Astrocyte (in vitro differentiated cells and primary cell): Measurements from ENCODE around the gene MIB2. TPM values are rescaled to one million over a fixed set of nuclear protein-coding genes. Genes with fewer than 3 reads are reported as not detected.

Experiments used
- DNase-seq: peaks from one replicate; pipeline ENCODE4 v3.0.0-alpha.2; 2010; ENCODE audit warnings: low read depth
- FAIRE-seq: peaks from 2 replicates; lab custom pipeline; 2011; peaks lifted over from hg19 to GRCh38; lab: Jason Lieb, UNC
- H2AFZ ChIP-seq: 2 replicates; pipeline ENCODE4 v1.6.0; 2012; ENCODE audit warnings: low read depth, low read length, inconsistent platforms
- H3K27ac ChIP-seq: 2 replicates; pipeline ENCODE4 v1.5.1; 2011; ENCODE audit warnings: low read depth, low read length, inconsistent platforms
- H3K27me3 ChIP-seq: 2 replicates; pipeline ENCODE4 v1.6.0; 2011; ENCODE audit warnings: low read length, inconsistent platforms; ENCODE audit not compliant: insufficient read depth
- H3K36me3 ChIP-seq: 2 replicates; pipeline ENCODE4 v1.5.1; 2011; ENCODE audit warnings: low read length, inconsistent platforms; ENCODE audit not compliant: insufficient read depth
- H3K4me1 ChIP-seq: 2 replicates; pipeline ENCODE4 v1.5.1; 2011; ENCODE audit warnings: low read length, inconsistent platforms; ENCODE audit not compliant: insufficient read depth
- H3K4me2 ChIP-seq: 2 replicates; pipeline ENCODE4 v1.6.0; 2012; ENCODE audit warnings: low read length, inconsistent platforms
- H3K4me3 ChIP-seq: 2 replicates; pipeline ENCODE4 v1.5.1; 2011; ENCODE audit warnings: low read depth, mild to moderate bottlenecking, low read length, inconsistent platforms; ENCODE audit not compliant: insufficient read depth
- H3K79me2 ChIP-seq: 2 replicates; pipeline ENCODE4 v1.6.0; 2012; ENCODE audit warnings: mild to moderate bottlenecking, low read length, inconsistent platforms; ENCODE audit not compliant: insufficient read depth
- H3K9ac ChIP-seq: 2 replicates; pipeline ENCODE4 v1.6.0; 2012; ENCODE audit warnings: mild to moderate bottlenecking, low read length, inconsistent platforms
- H3K9me3 ChIP-seq: 2 replicates; pipeline ENCODE4 v1.5.1; 2012; ENCODE audit warnings: low read depth, mild to moderate bottlenecking, low read length, inconsistent platforms; ENCODE audit not compliant: insufficient read depth
- H4K20me1 ChIP-seq: 2 replicates; pipeline ENCODE4 v1.6.0; 2012; ENCODE audit warnings: low read length, inconsistent platforms; ENCODE audit not compliant: insufficient read depth
- H3K27ac Mint-ChIP-seq: one replicate; pipeline ENCODE4 v1.8.0; 2021; ENCODE audit warnings: mild to moderate bottlenecking, mixed read lengths; ENCODE audit not compliant: unreplicated experiment
- H3K27me3 Mint-ChIP-seq: one replicate; pipeline ENCODE4 v1.8.0; 2021; ENCODE audit warnings: low read depth, mixed read lengths; ENCODE audit not compliant: unreplicated experiment
- H3K36me3 Mint-ChIP-seq: one replicate; pipeline ENCODE4 v1.8.0; 2021; ENCODE audit warnings: low read depth, mixed read lengths; ENCODE audit not compliant: unreplicated experiment
- H3K4me1 Mint-ChIP-seq: one replicate; pipeline ENCODE4 v1.8.0; 2021; ENCODE audit warnings: low read depth, mixed read lengths; ENCODE audit not compliant: unreplicated experiment
- H3K4me3 Mint-ChIP-seq: one replicate; pipeline ENCODE4 v1.8.0; 2021; ENCODE audit warnings: mild to moderate bottlenecking, moderate library complexity, mixed read lengths; ENCODE audit not compliant: unreplicated experiment
- H3K9me3 Mint-ChIP-seq: one replicate; pipeline ENCODE4 v1.8.0; 2021; ENCODE audit warnings: mild to moderate bottlenecking, mixed read lengths; ENCODE audit not compliant: unreplicated experiment
- EZH2 ChIP-seq: IDR thresholded peaks from 2 replicates; pipeline ENCODE4 v1.6.1; 2012; ENCODE audit warnings: mild to moderate bottlenecking, low read length, inconsistent platforms; ENCODE audit not compliant: insufficient read depth
- total RNA-seq: library from RNA; stranded (reverse); gene quantifications from 2 replicates; pipeline ENCODE4 v1.2.1, GENCODE V29; 2021
- TF ChIP-seq, protein P1 (sequence below): IDR thresholded peaks from 2 replicates; pipeline ENCODE4 v1.5.1; 2011; ENCODE audit warnings: low read depth, mild to moderate bottlenecking, inconsistent platforms, low read length, moderate library complexity; ENCODE audit not compliant: insufficient read depth

MIB2 gene
- total RNA-seq, 1 donor from 2014 or later, result 80.1 TPM

DNA sequence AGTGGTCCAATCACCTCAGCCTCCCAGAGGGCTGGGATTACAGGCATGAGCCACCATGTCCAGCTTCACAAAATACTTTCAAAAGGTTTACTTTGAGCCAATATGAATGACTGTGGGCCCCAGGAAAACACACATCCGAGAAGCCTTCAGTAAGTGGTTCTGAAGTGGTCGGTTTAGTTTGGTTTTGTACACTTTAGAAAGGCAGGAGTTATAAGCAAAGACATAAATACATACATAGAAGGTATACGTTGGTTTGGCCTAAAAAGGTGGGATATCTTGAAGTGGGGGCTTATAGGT lies 3.2 kb upstream of the MIB2 start:
- H2AFZ ChIP-seq, result no peak overlapping the region
- no peaks in the 10 kb centered on the region for H3K36me3 ChIP-seq
- peaks cover 11% of the 10 kb centered on the region for H3K4me1 Mint-ChIP-seq
- no peak for DNase-seq
- H3K27ac Mint-ChIP-seq, result no peak overlapping the region
- H3K4me2 ChIP-seq, result no peak overlapping the region
- H3K9ac ChIP-seq, result no peak overlapping the region
- H3K27ac ChIP-seq, result no peak overlapping the region
- peaks cover 28% of the 10 kb centered on the region for H3K79me2 ChIP-seq
- peaks cover 3% of the 10 kb centered on the region for H3K27me3 Mint-ChIP-seq
- TF ChIP-seq, protein P1, sequence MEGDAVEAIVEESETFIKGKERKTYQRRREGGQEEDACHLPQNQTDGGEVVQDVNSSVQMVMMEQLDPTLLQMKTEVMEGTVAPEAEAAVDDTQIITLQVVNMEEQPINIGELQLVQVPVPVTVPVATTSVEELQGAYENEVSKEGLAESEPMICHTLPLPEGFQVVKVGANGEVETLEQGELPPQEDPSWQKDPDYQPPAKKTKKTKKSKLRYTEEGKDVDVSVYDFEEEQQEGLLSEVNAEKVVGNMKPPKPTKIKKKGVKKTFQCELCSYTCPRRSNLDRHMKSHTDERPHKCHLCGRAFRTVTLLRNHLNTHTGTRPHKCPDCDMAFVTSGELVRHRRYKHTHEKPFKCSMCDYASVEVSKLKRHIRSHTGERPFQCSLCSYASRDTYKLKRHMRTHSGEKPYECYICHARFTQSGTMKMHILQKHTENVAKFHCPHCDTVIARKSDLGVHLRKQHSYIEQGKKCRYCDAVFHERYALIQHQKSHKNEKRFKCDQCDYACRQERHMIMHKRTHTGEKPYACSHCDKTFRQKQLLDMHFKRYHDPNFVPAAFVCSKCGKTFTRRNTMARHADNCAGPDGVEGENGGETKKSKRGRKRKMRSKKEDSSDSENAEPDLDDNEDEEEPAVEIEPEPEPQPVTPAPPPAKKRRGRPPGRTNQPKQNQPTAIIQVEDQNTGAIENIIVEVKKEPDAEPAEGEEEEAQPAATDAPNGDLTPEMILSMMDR, result no peak
- TF ChIP-seq EZH2, result no peak
- H3K36me3 Mint-ChIP-seq, result peaks cover 4% of the 10 kb centered on the region
- no peaks in the 10 kb centered on the region for H3K9me3 Mint-ChIP-seq
- H3K4me1 ChIP-seq, result peaks cover 23% of the 10 kb centered on the region
- peaks cover 31% of the 10 kb centered on the region for H4K20me1 ChIP-seq
- no peaks in the 10 kb centered on the region for H3K27me3 ChIP-seq
- FAIRE-seq, result no peak
- no peak overlapping the region for H3K4me3 ChIP-seq
- no peaks in the 10 kb centered on the region for H3K9me3 ChIP-seq
- H3K4me3 Mint-ChIP-seq, result no peak overlapping the region

DNA sequence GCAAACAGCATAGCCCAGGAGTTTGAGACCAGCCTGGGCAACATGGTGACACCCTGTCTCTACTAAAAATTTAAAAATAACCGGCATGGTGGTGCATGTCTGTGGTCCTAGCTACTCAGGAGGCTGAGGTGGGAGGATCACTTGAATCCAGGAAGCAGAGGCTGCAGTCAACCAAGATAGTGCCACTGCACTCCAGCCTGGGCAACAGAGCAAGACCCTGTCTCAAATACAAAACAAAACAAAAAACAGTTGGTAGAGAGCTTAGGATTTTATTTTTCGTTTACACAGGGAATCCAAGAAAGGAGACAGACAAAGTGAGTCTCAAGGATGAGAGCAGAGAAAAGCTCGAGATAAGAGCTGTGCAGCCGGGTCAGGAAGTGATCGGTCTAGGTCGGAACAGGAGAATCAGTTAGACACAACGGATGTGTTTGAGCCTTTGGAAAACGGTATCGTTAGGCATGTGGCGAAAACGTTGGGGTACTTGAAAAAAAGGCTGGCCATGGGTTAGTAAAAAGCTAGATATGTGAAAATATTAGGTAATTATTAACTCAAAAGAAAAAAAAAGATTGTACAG lies 1.7 kb upstream of the MIB2 start:
- DNase-seq (no peak), FAIRE-seq (no peak)
- Histone ChIP-seq H3K9me3 (no peaks in the 10 kb centered on the region), H3K4me3 (peak overlapping the region; percentile 77), H3K79me2 (peaks cover 43% of the 10 kb centered on the region), H3K27ac (no peak overlapping the region), H3K4me2 (peak overlapping the region; percentile 95), H3K27me3 (no peaks in the 10 kb centered on the region), H3K36me3 (peaks cover 3% of the 10 kb centered on the region), H2AFZ (no peak overlapping the region), H3K9ac (peak overlapping the region; percentile 100), H4K20me1 (peaks cover 46% of the 10 kb centered on the region), H3K4me1 (peaks cover 24% of the 10 kb centered on the region)
- Mint-ChIP-seq H3K27ac (peak overlapping the region; percentile 35), H3K4me3 (peak overlapping the region; percentile 92), H3K27me3 (no peaks in the 10 kb centered on the region), H3K9me3 (no peaks in the 10 kb centered on the region), H3K36me3 (peaks cover 8% of the 10 kb centered on the region), H3K4me1 (peaks cover 18% of the 10 kb centered on the region)
- TF ChIP-seq EZH2, result no peak
- TF ChIP-seq, protein P1, result no peak

DNA sequence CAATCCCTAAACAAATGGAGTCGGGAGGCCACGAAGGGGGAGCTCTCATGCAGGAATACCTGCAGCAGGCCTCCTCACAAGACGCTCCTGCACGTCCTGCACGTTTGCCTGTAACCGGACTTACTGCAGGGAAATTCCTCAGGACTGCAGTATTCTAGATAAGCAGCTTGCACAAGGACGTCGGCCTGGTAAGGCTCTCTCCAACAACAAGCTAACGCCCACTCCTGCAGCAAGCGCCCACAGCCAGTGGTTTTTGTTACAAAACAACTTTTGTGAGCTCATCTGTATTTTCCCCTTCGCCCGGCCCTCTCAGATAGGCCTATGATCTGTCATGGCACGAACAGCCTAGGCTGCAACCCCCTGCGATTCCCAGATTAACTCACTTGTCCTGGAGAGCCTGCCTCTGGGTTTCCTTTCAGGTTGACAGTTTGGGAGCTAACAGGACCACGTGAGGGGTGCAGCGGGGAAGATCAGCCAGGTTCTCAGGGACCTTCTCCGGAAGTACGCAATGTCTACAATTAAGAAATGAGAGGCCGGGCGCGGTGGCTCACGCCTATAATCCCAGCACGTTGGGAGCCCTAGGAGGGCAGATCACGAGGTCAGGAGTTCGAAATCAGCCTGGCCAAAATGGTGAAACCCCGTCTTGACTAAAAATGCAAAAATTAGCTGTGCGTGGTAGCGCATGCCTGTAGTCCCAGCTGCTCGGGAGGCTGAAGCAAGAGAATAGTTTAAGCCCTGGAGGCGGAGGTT lies 921 bp upstream of the MIB2 start:
- Histone ChIP-seq H3K9ac (peak overlapping the region; percentile 100), H3K27me3 (no peaks in the 10 kb centered on the region), H3K36me3 (peaks cover 3% of the 10 kb centered on the region), H3K4me1 (peaks cover 24% of the 10 kb centered on the region), H3K4me3 (peak overlapping the region; percentile 77), H3K9me3 (no peaks in the 10 kb centered on the region), H4K20me1 (peaks cover 51% of the 10 kb centered on the region), H2AFZ (peak overlapping the region; percentile 51), H3K4me2 (peak overlapping the region; percentile 95), H3K27ac (peak overlapping the region; percentile 100), H3K79me2 (peaks cover 45% of the 10 kb centered on the region)
- H3K4me1 Mint-ChIP-seq, result peaks cover 18% of the 10 kb centered on the region
- H3K4me3 Mint-ChIP-seq, result peak overlapping the region; percentile 92
- H3K27ac Mint-ChIP-seq, result peak overlapping the region; percentile 88
- TF ChIP-seq EZH2, result no peak
- TF ChIP-seq, protein P1, result no peak
- no peaks in the 10 kb centered on the region for H3K27me3 Mint-ChIP-seq
- no peaks in the 10 kb centered on the region for H3K9me3 Mint-ChIP-seq
- peaks cover 8% of the 10 kb centered on the region for H3K36me3 Mint-ChIP-seq
- peak; percentile 86 for DNase-seq
- no peak for FAIRE-seq
